ENCODE results near the gene MAGI2. TPM values are rescaled to one million over a fixed set of nuclear protein-coding genes. Genes with fewer than 3 reads are reported as not detected.

The MAGI2 gene
- total RNA-seq, 1 experiment from 2014 or later = 0.34 TPM

DNA sequence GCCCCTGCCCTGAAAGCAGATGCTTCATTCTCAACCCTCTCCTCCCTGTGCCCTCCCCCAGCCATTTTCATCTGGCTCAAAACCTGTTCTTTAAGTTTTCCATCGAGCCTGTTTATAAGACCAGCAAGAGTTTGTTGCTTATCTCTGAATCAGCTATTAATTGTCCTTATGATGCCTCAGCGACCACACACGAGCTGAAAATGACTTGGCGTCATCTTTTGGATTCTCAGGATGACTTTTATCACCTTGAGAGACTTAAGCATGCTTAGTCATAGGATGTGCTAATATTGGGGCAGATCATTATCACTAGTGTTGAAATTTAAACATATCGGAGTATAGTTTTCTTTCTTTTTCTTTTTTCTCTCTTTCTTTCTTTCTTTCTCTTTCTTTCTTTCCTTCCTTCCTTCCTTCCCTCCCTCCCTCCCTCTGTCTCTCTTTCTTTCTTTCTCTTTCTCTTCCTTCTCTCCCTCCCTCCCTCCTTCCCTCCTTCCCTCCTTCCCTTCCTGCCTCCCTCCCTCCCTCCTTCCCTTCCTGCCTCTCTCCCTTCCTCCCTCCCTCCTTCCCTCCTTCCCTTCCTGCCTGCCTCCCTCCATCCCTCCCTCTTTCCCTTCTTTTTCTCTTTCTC, 1470.4 kb downstream of the MAGI2 start:
- POLR2A ChIA-PET (ENCODE audit: low non-redundant PET) = no interaction called here
- peaks cover 32% of the 10 kb centered on the region for H3K4me1 ChIP-seq (ENCODE audit: insufficient read depth, low read length, poor library complexity, severe bottlenecking)
- CTCF ChIA-PET = interaction anchor here (0.6 kb wide), 1 partner anchor 37 kb away, joined by 4 read pairs; no protein-coding TSS in a partner anchor
- TF ChIP-seq EZH2 (IDR thresholded peaks at IDR 0.05; ENCODE audit: borderline replicate concordance, low read depth, low read length, poor library complexity, severe bottlenecking) = no peak
- TF ChIP-seq, protein P1, sequence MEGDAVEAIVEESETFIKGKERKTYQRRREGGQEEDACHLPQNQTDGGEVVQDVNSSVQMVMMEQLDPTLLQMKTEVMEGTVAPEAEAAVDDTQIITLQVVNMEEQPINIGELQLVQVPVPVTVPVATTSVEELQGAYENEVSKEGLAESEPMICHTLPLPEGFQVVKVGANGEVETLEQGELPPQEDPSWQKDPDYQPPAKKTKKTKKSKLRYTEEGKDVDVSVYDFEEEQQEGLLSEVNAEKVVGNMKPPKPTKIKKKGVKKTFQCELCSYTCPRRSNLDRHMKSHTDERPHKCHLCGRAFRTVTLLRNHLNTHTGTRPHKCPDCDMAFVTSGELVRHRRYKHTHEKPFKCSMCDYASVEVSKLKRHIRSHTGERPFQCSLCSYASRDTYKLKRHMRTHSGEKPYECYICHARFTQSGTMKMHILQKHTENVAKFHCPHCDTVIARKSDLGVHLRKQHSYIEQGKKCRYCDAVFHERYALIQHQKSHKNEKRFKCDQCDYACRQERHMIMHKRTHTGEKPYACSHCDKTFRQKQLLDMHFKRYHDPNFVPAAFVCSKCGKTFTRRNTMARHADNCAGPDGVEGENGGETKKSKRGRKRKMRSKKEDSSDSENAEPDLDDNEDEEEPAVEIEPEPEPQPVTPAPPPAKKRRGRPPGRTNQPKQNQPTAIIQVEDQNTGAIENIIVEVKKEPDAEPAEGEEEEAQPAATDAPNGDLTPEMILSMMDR (conservative IDR thresholded peaks at IDR 0.05; ENCODE audit: low read depth, low read length) = no peak
- intact Hi-C loops (cut with micrococcal nuclease; ENCODE audit: unreplicated experiment) = no loop called here
- H3K36me3 ChIP-seq (ENCODE audit: insufficient read depth, low read length, poor library complexity, severe bottlenecking) = no peaks in the 10 kb centered on the region
- BruUV-seq (replicated peaks) = no TSS peak
- no peak overlapping the region for H3K27ac ChIP-seq (ENCODE audit: low read depth, low read length, poor library complexity, severe bottlenecking)
- no peaks in the 10 kb centered on the region for H3K9me3 ChIP-seq (ENCODE audit: low read depth, low read length, poor library complexity, severe bottlenecking)
- H3K27me3 ChIP-seq (replicated peaks; ENCODE audit: insufficient read depth, low read depth, low read length, poor library complexity) = no peaks in the 10 kb centered on the region
- no peak overlapping the region for H3K4me3 ChIP-seq (ENCODE audit: low read depth, low read length, poor library complexity, severe bottlenecking)
- peak; percentile 25 for DNase-seq (ENCODE audit: low spot score)

DNA sequence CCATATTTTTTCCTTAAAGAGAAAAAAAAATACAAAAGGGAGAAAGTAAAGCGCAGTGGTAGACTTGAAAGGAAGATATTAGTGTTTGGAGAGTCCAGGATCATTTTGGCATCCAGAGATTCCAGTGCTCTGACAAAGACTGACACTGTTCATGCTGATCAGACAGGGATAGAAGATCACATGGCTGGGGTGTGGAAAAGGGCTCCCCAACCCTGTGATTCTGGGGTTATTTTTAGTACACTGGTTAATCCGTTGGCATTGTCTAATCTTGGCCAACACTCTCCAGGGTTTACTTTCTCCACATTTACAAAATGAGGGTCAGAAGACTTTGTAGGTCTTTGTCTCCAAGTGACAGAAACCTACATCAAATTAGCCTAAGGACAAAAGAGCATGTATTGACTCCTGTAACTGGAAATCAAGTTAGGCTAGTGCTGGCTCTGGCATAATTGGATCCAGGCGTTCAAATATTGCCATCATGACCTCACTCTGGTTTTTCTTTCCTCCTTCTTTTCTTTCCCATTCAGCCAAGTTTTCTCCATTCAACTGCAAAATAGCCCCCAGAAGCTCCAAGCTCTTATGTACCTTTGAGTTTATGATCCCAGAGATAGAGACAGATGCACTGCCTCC, 1473.3 kb downstream of the MAGI2 start:
- no TSS peak for BruUV-seq (replicated peaks)
- CTCF ChIA-PET = no interaction called here
- intact Hi-C loops (cut with micrococcal nuclease; ENCODE audit: unreplicated experiment) = no loop called here

DNA sequence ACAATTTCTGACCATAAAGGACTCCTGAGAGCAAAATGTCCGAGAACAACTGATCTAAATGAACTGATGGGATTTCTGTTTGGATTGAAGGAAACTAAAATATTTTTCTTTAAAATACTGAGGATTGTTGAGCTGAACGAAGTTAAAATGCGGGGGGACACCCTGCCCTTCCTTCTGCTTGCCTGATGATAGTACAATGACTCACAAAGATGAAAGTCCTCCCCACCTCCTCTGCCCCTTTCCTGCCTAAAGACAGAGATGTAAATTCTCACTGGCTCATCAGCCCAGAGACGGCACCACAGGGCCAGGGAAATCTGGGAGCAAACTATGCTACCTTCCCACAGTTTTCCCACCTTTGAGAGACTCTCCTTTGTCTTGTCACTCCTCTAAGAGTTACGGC, 1474.2 kb downstream of the MAGI2 start:
- CTCF ChIA-PET = no interaction called here
- no TSS peak for BruUV-seq (replicated peaks)
- Histone ChIP-seq H3K9me3 (ENCODE audit: low read depth, low read length, poor library complexity, severe bottlenecking) (no peaks in the 10 kb centered on the region), H3K4me1 (ENCODE audit: insufficient read depth, low read length, poor library complexity, severe bottlenecking) (peaks cover 7% of the 10 kb centered on the region), H3K27me3 (replicated peaks; ENCODE audit: insufficient read depth, low read depth, low read length, poor library complexity) (no peaks in the 10 kb centered on the region), H3K36me3 (ENCODE audit: insufficient read depth, low read length, poor library complexity, severe bottlenecking) (no peaks in the 10 kb centered on the region), H3K4me3 (ENCODE audit: low read depth, low read length, poor library complexity, severe bottlenecking) (no peak overlapping the region), H3K27ac (ENCODE audit: low read depth, low read length, poor library complexity, severe bottlenecking) (no peak overlapping the region)
- intact Hi-C loops (cut with micrococcal nuclease; ENCODE audit: unreplicated experiment) = no loop called here
- no peak for DNase-seq (ENCODE audit: low spot score)
- POLR2A ChIA-PET (ENCODE audit: low non-redundant PET) = no interaction called here
- no peak for TF ChIP-seq EZH2 (IDR thresholded peaks at IDR 0.05; ENCODE audit: borderline replicate concordance, low read depth, low read length, poor library complexity, severe bottlenecking)
- TF ChIP-seq, protein P1 (conservative IDR thresholded peaks at IDR 0.05; ENCODE audit: low read depth, low read length) = no peak

More for the DNA sequence above, 1473.3 kb downstream of the MAGI2 start:
- Histone ChIP-seq H3K36me3 (ENCODE audit: insufficient read depth, low read length, poor library complexity, severe bottlenecking) (no peaks in the 10 kb centered on the region), H3K4me1 (ENCODE audit: insufficient read depth, low read length, poor library complexity, severe bottlenecking) (peaks cover 12% of the 10 kb centered on the region), H3K27me3 (replicated peaks; ENCODE audit: insufficient read depth, low read depth, low read length, poor library complexity) (no peaks in the 10 kb centered on the region), H3K27ac (ENCODE audit: low read depth, low read length, poor library complexity, severe bottlenecking) (no peak overlapping the region), H3K4me3 (ENCODE audit: low read depth, low read length, poor library complexity, severe bottlenecking) (no peak overlapping the region), H3K9me3 (ENCODE audit: low read depth, low read length, poor library complexity, severe bottlenecking) (no peaks in the 10 kb centered on the region)
- DNase-seq (ENCODE audit: low spot score) = no peak
- TF ChIP-seq, protein P1 (conservative IDR thresholded peaks at IDR 0.05; ENCODE audit: low read depth, low read length) = no peak
- no peak for TF ChIP-seq EZH2 (IDR thresholded peaks at IDR 0.05; ENCODE audit: borderline replicate concordance, low read depth, low read length, poor library complexity, severe bottlenecking)
- POLR2A ChIA-PET (ENCODE audit: low non-redundant PET) = no interaction called here

Measured in A673 (cell line).